ENCODE data around the gene PCED1A.
"Not testable (repeated sequence)": the region's sequence is repeated elsewhere in the genome, so short reads cannot be mapped to it uniquely, and the experiment has no call there.

PCED1A gene

DNA sequence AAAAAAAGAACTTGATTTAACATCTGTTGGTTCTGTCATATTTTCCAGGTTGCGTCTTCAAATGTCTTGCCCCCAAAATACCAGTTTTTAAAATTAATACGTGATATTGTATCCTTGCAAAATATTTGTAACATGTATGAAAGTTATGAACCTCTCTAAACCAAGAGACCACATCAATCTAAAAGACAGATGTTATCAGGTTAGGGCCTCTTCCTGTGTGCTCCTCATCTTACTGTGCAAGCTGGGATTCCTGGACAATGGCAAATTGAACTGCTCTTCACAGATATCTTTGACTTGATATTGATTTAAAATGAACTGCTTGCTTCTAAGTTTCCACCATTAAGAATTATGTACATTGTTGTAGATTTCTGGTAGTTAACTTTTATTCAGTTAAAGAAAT is 14.7 kb downstream of the PCED1A start:
- DNase-seq, result peak; percentile 26

DNA sequence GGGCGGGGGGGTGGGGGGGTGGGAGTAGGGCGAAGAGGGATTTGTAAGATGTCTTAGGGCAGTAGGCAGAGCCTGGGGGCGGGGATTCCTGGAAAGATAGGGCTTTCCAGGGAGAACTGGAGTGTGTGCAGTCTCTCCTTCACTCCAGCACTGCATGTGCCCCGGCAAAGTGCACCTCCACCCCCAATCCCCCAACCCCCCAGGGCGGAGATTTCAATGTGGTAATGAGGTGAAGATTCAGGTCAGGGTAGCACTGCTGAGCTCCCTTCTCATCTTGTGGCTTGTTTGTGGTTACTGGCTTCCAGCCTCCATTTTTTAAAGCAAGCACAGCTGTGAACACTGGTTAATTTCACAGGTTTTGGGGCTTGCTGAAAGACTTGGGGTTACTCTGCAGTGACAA is 18.4 kb downstream of the PCED1A start:
- peak; percentile 64 for DNase-seq

DNA sequence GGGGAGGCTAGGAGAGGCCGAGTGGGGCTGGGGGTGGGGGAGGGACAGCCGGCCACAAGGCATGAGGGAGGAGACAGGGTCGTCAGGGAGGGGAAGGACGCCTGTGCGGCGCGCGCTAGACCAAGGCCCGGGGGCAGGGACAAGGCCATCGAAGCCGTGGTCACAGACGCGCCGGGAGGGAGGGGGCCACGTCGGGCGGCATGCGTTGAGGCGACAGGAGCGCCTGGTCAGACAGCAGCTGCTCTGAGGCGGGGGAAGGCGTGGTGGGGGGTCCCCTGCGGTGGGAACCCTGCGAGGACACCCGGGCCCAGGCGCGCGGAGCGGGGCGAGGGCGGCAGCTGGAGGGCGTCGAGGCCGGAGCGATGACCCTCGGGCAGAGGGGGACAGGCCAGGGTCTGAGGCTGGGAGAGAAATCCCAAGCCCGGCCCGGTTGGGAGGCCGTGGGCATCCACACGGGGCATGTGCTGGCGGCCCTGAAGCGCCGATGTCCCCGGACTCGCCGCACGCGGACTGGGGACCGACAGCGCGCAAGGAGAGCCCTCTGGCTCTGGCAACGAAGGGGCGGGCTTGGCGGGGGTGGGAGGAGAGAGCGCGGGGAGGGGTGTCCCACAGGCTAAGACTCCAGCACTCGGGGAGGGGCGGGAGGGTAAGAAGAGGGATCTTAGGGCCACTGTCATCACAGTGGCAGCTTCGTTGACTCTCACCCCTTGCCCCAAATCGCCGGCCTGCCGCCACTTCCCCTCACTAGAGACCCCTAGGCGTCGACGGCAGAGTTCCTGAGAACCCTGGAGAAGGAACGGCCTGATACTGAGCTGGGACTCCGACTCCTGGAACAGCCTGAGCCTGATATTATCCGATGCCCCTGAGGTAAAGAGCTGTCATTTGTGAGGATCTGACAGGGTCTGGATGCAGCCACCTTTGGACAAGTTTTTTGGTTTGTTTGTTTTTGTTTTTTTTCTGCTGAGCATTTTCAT is 19.3 kb downstream of the PCED1A start:
- DNase-seq, result no peak

DNA sequence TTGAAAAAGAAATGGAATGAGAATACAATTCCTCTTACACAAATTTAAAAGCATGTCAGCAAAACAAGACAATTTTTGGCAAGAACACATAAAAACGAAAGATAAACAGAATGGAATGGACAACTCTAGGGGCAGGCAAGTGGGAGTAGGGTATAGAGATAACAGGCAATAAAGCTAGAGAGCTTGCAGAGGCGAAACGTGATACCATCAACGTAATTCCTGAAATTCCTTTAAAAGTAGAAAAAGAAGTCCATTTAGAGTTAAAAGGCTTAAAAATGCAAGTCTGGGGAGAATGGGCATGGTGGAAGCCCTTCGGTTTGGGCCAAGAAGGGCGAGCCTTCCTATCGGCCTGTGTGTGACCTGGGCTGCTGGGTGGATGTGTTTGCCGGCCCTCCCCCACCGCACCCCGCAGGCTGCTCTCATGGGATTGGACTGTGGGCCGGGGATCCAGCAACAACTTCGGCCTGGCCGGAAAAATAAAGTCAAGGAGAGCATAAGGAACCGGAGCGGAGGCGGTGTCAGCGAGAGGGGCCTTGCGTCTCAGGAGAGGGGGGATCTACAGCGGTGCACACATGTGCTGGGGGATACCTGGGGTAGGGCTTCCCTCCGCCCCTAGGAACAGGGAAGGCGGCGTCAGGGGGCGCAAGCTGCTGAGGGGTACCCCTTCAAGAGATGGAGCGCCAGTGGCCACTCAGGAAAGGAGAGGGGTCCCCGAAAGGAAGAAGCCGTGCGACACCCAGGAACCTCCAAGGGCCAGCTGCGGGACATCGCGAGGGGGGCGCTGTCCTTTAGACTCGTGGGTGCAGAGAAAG is 20.2 kb downstream of the PCED1A start:
- DNase-seq, result no peak

DNA sequence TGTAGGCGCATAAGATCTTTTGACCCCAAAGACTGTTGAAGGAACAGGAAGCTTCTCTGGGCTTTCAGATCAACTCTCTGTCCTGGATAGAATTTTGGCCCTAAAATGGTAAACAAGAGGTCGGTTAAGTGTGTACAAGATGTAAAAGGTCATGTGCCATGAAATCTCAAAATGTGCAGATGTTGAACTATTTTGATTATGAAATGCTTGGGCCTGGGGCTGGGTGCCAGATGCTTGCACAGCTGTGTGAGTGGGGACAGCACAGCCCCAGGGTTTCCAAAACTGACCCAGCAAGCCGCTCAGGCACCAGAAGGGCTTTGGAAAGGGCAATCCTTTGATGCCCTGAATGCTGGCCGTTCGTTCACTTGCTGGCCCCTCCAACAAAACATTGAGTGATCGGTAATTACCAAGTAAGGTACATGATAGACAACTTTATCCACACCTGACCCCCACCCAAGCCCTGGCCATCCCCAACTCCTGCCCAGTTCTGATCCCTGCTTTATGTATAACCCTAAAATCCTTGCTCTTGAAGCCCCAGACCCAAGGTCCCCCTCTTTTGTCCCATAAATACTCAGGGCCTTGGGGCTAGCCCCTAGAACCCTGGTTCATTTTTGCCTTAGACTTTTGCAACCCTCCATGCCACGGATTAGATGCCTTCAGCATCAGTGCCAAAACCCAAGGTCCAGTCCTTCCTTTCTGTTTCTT is 22.4 kb downstream of the PCED1A start:
- no peak for DNase-seq

DNA sequence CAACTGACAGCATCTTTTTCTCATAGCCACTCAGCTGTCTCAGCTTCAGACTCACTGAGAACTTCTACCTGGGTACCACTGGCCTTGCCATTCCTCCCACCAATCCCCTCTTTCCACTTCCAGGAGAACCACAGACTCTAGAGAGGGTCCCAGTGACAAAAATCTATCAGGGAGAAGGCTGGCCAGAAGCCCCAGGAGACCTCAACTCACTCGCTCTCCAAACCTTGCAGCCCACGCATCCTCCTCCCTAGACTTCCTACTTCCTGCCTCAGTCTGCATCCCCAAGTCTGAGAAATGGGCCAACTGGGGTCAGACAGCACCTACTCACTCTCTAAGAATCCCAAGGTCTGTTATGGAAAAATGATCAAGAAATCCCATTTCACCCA is 23.1 kb downstream of the PCED1A start:
- DNase-seq, result no peak

DNA sequence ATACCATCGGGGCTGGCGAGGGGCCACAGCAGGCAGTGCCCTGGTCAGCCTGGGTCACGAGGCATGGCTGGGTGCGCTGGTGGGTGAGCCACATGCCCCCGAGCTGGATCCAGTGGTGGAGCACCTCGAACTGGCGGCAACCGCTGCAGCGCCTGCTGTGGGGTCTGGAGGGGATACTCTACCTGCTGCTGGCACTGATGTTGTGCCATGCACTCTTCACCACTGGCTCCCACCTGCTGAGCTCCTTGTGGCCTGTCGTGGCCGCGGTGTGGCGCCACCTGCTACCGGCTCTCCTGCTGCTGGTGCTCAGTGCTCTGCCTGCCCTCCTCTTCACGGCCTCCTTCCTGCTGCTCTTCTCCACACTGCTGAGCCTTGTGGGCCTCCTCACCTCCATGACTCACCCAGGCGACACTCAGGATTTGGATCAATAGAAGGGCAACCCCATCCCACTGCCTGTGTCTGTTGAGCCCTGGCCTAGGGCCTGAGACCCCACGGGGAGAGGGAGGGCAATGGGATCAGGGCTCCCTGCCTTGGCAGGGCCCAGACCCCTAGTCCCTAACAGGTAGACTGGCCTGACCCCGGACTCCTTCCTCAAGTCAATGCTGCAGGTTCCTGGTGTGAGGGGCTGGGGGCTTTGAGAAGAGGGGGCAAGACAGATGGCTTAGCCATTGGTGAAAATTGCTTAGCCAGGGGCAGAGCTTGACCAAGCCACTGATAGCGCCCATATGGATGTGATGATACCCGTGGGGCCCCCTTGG is 23.7 kb downstream of the PCED1A start:
- no peak for DNase-seq

DNA sequence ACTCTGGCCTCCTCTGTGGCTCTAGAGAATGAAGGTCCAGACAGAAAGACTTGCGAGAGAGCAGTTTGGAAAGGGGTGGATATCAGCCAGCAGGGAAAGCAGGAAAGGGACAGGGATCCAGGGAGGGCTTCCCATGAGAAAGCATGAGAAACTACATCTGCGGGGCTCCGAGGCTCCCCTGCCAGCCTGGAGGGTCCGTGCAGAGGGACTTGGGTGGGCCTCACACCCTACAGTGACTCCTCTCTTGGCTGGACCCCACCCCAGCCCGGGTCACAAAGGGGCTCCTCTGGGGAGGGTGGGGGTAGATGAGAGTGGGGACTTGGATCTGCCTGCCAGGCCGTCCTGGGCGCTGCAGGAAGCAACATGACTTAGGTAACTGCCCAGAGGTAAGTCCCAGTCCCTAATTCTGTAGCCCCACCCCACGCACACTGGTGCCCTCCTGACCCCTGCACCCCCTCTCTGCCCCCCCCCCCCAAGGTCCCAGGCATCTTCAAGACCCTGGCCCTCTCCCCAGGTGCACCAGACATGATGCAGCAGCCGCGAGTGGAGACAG is 24.3 kb downstream of the PCED1A start, which contains the start of gene TMEM239:
TMEM239 (plus strand) TSS at position 335 of the 553 bp plus-strand sequence; CDS start at position 526, 191 bp downstream.
- no peak for DNase-seq

DNA sequence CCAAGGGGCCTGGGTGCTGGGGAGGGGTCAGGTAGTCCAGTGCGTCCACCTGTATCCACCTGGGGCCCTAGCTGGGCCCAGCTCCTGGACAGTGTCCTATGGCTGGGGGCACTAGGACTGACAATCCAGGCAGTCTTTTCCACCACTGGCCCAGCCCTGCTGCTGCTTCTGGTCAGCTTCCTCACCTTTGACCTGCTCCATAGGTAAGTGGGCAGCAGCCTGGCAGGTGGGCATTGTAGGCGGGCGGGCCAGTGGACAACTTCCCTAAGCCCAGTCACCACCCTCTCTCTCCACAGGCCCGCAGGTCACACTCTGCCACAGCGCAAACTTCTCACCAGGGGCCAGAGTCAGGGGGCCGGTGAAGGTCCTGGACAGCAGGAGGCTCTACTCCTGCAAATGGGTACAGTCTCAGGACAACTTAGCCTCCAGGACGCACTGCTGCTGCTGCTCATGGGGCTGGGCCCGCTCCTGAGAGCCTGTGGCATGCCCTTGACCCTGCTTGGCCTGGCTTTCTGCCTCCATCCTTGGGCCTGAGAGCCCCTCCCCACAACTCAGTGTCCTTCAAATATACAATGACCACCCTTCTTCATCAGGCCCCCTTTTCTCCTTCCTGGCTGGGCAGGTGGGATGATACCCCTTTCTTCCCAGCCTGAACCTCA is 25.1 kb downstream of the PCED1A start:
- no peak for DNase-seq

DNA sequence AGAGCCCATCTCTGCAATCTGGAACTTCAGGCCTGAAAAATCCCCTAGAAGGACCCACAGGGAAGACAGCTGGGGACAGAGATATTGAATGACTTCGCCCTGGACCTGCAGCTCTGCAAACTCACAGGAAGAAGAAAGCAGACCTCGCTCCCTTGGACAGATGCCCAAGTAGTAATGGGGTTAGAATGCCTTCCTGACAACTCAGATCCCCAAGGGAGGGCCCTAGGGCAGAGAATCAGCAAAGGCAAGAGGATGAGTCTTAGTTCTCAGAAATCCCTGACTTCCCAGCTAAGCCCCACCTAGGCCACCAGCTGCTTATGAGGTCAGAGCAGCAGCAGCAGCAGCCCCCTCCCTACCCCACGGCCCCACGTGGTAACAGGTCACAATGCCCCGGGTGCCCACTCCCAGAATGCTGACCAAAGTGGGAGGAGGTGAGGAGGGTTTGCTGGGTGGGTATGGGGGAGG is 25.8 kb downstream of the PCED1A start, which contains the start of gene C20orf141:
C20orf141 (plus strand) TSS at position 401 of the 465 bp plus-strand sequence. CDS start 198 bp downstream, outside the sequence.
- DNase-seq, result no peak

DNA sequence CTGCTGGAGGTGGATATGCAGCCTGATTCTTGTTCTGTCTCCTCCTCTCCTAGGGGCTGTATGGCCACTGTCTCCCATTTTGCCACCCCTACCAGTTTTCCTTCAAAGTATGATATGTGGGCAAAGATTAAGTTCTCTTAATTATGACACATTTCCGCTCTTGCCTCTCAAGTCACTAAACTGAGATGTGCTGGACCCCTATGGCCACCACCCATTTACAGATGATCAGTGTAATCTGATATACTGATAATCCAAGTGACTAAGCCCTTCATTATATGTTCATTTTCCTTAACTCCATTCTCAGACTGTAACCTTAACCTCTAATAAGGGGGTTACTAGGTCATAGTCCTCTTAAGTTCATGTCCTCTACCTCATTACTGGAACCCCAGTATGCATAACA is 26.4 kb downstream of the PCED1A start:
- DNase-seq, result no peak

DNA sequence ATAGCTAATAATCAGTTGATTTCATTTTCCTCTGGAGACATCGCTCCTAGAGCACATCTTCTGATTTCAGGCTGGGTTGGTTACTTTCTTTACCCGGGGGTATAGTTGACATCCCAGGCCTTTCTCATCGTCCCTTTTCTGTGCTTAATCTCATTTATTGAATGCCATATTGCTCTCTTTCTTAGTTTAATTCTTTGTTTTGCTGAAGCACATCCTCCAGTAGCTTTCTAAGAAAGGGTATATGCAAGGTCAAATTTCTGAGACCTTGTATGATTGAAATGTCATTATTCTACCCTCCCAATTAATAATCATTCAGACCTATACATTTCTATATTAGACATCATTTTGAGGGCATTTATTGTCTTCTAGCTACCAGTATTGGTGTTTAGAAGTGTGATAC is 28.3 kb downstream of the PCED1A start:
- no peak for DNase-seq

DNA sequence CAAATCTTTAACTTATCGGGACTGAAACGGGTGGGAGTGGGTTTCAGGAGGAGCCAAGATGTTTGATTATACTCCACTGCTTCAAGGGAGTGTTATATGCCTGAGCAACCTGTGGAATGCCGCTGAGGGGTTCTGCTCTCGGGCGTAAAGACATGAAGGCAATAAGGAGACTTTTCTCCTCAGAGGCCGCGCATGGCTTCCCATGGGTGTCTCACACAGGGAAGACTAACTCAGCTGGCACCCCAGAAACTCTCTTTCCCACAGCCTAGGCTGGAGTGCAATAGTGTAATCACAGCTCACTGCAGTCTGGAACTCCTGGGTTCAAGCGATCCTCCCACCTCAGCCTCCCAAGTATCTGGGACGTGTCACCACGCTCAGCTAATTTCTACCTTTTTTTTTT is 30.8 kb downstream of the PCED1A start:
- no peak for DNase-seq

DNA sequence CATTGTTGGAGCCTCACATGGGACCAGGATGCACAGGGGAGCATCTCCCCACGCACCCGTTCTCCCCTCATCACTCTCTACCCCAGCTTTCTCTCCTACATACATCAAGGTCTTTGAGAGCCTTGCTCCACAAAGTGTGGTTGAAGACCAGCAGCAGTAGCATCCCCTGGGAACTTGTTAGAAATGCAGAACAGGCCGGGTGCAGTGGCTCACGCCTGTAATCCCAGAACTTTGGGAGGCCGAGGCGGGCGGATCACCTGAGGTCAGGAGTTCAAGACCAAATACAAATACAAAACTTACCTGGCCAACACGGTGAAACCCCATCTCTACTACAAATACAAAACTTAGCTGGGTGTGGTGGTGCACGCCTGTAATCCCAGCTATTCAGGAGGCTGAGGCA is 32.5 kb downstream of the PCED1A start:
- not testable (repeated sequence) for DNase-seq

DNA sequence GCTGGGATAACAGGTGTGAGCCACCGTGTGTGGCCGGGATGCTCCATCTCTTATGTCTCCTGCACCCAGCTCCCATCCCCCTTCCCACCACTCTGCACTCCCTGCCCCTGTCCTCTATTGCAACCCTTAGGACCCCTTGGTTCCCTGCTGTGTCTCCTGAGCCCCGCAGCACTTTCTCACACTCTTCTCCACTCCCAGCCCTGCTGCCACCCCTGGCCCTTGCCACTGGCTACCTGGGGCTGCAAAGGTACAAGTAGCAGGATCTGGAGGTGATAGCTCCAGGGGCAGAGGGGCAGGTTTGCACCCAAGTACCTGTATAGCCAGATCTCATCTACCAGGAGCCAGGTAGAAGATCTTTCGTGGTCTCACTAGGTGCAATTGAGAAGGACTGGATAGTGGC is 33.4 kb downstream of the PCED1A start:
- DNase-seq, result no peak

DNA sequence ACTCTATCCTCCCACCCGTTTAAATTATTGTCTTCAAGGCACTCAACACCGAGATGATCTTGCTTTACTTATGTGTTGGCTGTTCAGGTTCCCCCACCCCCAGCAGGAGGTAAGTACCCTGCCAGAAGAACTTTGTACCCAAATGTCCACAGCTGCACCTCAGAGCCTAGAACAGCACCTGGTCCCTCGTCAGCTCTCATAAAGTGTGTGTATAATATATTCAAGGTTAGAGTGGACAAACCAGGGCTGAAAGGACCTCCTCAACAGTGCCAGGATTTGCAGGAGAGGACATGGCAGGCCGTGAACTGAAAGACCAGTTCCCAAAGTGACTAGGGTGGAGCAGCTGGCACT is 34.1 kb downstream of the PCED1A start:
- no peak for DNase-seq

DNA sequence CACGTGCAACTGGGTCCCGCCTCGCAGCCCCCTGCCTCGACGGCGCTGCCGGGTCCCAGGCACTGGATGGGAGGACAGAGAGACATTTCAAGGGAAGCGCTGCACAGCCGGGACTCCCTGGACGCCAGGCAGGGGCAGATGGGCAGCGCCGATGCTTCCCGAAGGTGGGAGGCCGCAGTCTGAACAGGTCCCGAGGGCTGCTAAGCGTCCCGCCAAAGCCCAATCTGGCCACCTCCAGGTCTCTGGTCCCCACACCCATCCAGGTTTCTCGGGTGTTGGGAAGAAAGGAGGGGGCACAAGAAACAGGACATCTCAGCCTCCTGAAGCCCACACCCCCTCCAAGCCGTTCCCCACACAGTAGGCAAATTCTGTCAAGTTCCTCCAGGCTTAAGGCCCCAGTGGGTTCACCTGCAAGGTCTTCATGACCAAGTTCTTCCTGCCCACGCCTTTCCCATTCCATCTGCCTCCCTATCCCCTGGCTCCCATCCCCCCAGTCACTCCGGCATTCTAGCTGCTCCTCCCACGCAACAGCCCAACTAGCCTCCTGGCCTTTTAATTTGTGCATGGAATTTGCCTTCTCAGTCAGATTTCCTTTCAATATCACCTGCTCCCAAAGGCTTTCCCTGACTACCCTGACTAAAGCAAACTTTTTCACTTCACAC is 34.6 kb downstream of the PCED1A start:
- DNase-seq, result no peak

DNA sequence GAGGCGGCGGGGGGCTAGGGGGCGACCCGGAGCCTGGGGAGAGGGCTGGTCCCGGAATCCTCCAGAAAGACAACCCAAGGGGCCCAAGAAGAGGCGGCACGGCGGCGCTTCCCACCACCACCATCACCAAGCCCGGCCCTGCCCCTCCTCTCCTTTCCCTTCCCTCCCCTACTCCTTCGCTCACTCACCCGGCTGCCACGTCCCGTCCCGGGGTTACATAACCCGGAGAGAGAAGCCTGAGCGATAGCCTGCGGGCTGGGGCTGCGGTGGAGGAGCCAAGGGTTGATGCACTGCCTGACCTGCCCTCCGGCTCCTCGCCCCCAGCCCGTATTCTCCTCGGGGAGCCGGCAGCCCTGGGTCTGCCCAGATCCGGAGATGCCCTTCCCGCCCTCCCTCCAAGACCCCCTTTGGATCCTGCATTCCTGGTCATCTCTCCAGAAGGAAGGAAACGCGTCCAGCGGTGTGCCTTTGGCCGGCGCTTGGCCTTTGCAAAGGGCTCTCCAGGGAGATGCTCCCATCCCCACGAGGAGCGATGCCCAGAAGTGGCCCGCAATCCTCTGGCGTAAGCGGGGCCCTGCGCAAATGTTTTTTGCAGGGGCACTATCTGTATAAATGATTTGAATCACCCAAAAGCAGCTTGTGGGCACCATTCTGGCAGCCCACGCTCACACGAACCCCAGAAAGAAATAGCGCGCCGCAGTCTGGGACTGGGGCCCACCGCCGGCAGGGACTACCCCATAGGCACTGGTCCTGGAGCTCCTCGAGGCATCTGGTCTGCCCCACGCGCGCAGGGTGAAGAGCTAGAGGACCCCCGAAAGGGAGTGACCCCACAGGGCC is 35.4 kb downstream of the PCED1A start:
- no peak for DNase-seq

DNA sequence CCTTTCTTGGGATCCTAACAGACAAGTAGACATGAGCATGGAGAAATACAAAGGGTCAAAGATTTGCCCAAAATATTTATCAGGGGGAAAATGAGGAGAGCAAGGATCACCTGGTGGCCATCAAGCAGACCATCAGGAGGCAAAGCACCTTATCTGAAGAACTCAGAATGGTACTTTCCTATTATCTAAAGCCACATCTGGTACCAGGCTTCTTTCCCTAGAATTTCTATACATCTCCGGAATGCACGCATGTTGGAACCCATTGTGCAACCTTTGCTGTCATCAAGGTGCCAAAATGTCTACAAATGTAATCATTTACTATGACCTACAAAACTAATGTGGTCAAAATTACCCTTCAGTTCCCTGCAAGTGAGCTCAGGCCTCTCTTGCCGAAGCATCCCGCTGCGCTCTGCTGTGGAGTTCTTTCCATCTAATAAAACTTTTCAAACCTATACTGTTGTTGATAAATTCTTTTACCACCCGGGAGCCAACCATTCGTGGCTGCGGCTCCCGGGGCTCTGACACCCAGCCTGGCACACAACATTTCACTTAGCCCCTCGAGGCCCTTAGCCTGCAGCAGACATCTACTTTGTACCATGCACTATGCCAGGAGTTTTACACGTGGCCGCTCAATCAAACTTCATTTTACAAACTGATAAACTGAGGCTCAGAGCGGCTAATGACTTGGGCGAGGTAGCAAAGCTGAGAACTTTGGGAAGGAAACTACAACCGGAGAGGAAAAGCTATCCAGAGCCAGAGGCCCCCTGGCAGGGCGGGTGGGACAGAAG is 36.2 kb downstream of the PCED1A start:
- DNase-seq, result no peak

Data from CD4-positive, alpha-beta T cell treated with Interleukin-17A for 1 hour (primary cell).